SJSA1 (cell line): ENCODE measurements around the gene STK40. TPM values are rescaled to one million over a fixed set of nuclear protein-coding genes. Genes with fewer than 3 reads are reported as not detected.

Experiments used
- DNase-seq, 2 experiments: peaks; one replicate each; pipeline ENCODE4 v3.0.0-alpha.2; 2015 to 2020; ENCODE audit warnings: low spot score in 2 of 2, low read depth in 1 of 2
- H3K27ac ChIP-seq: fragments of 250-450 bp; sonication (Bioruptor Pico); 2 replicates; pipeline ENCODE4 v1.5.1; 2020; ENCODE audit warnings: mild to moderate bottlenecking, moderate library complexity
- H3K27me3 ChIP-seq: fragments of 250-450 bp; sonication (Bioruptor Pico); replicated peaks from 2 replicates; pipeline ENCODE4 v1.5.1; 2020; ENCODE audit warnings: mild to moderate bottlenecking, moderate library complexity
- H3K36me3 ChIP-seq: fragments of 250-450 bp; sonication (Bioruptor Pico); 2 replicates; pipeline ENCODE4 v1.5.1; 2020; ENCODE audit warnings: mild to moderate bottlenecking
- H3K4me1 ChIP-seq: fragments of 250-450 bp; sonication (Bioruptor Pico); replicated peaks from 2 replicates; pipeline ENCODE4 v1.6.1; 2021; ENCODE audit warnings: mild to moderate bottlenecking
- H3K4me3 ChIP-seq: fragments of 250-450 bp; sonication (Bioruptor Pico); 2 replicates; pipeline ENCODE4 v1.5.1; 2020; ENCODE audit warnings: mild to moderate bottlenecking
- H3K9me3 ChIP-seq: fragments of 250-450 bp; sonication (Bioruptor Pico); replicated peaks from 2 replicates; pipeline ENCODE4 v1.5.1; 2020; ENCODE audit warnings: mild to moderate bottlenecking
- total RNA-seq: library from RNA; depleted of rRNA; stranded (reverse); fragments of >200 nt; shearing (Covaris generic); gene quantifications from 2 replicates; pipeline ENCODE4 v1.2.3, GENCODE V29; 2014; rRNA removed

The STK40 gene
- total RNA-seq, 1 experiment from 2014 or later: 29.2 TPM

DNA sequence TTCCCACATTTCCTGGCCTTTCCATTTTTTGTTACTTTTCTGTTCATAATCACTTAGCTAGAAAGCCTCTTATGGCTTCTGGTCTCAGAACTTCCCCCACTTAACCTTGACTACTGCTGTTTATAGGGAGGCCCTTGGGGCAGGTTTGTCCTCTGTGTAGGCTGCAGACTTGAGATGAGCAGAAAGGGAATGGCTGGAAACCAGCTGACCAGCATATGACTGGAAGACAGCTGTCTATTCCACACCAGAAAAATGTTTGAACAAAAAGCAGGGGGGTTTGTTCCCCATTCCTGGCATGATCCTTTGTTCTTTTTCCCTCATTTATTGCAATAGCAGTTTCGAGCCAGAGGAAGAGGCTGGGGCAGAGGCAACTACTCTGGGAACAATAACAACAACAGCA, 84.5 kb downstream of the STK40 start:
- no peak overlapping the region for H3K27ac ChIP-seq
- no peak overlapping the region for H3K4me3 ChIP-seq
- H3K27me3 ChIP-seq: no peaks in the 10 kb centered on the region
- H3K36me3 ChIP-seq: peaks cover 84% of the 10 kb centered on the region
- no peak for DNase-seq
- peaks cover 12% of the 10 kb centered on the region for H3K4me1 ChIP-seq
- no peaks in the 10 kb centered on the region; the same call in 1 of the 2 replicates for H3K9me3 ChIP-seq

DNA sequence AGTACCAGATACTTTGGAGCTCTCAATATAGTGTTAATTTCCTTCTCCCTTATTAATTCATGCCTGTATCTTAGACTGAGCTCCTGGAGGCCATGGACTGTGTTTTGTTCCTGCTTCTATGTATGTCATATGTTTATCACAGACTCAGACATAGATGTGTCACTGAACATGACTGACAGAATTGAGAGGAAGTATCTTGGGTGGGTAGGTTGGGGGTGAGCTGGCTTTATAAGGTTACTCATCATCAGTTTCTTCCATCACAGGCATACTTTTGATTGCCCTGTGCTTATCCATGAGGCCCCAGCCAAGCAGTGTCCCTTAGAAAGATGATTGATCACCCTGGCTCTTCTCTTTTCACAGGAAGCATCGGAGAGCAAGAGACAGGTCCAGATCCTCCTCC, 85.2 kb downstream of the STK40 start:
- DNase-seq: no peak
- Histone ChIP-seq H3K27me3 (no peaks in the 10 kb centered on the region), H3K9me3 (no peaks in the 10 kb centered on the region), H3K36me3 (peaks cover 82% of the 10 kb centered on the region), H3K27ac (peak overlapping the region; percentile 28), H3K4me3 (no peak overlapping the region), H3K4me1 (peaks cover 8% of the 10 kb centered on the region)

GRCh38 chr1:36298640-36299039, 87.1 kb downstream of the STK40 start:
- Histone ChIP-seq H3K4me3 (no peak overlapping the region), H3K36me3 (peaks cover 92% of the 10 kb centered on the region), H3K9me3 (no peaks in the 10 kb centered on the region), H3K27me3 (no peaks in the 10 kb centered on the region), H3K4me1 (peaks cover 8% of the 10 kb centered on the region), H3K27ac (no peak overlapping the region)
- no peak for DNase-seq

- Histone ChIP-seq H3K4me1 (peaks cover 8% of the 10 kb centered on the region), H3K4me3 (no peak overlapping the region), H3K27me3 (no peaks in the 10 kb centered on the region), H3K36me3 (peaks cover 92% of the 10 kb centered on the region), H3K27ac (no peak overlapping the region), H3K9me3 (no peaks in the 10 kb centered on the region)
- DNase-seq: no peak
These were observed 88.7 kb downstream of the STK40 start for GRCh38 chr1:36297062-36297461.

DNA sequence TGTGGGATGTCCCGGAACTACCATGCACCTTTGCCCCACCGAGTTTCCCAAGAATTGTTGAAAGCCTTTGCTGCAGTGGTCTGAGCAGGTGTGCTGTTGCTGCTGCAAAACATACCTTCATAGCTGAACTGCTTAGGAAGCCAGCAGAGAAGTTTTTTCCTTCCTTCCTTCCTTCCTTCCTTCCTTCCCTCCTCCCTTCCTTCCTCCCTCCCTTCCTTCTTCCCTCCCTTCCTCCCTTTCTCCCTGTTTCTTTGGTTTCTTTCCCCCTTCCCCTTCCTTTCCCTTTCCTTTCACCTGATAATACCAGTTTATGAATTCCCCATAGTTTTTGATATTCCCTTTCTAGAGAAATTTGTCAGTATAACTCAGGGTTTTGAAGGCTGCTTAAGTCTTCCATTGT, 90.3 kb downstream of the STK40 start:
- Histone ChIP-seq H3K9me3 (no peaks in the 10 kb centered on the region), H3K4me3 (no peak overlapping the region), H3K27me3 (no peaks in the 10 kb centered on the region), H3K36me3 (peaks cover 92% of the 10 kb centered on the region), H3K4me1 (peaks cover 8% of the 10 kb centered on the region), H3K27ac (no peak overlapping the region)
- DNase-seq: no peak

Other genes starting within 250 kb of the STK40 start
- gene TRAPPC3, start 236.4 kb downstream of the STK40 start, total RNA-seq: 134 and 167 TPM in 2 replicates
- gene MAP7D1, start 229.8 kb downstream of the STK40 start, total RNA-seq: 191 and 218 TPM in 2 replicates
- 61.6 and 66.1 TPM in 2 replicates for gene THRAP3, start 161.5 kb downstream of the STK40 start, total RNA-seq
- 0.78 and 1.5 TPM in 2 replicates for gene SH3D21, start 79.6 kb downstream of the STK40 start, total RNA-seq
- gene EVA1B, start 62.3 kb downstream of the STK40 start, total RNA-seq: 103 and 159 TPM in 2 replicates
- gene LSM10, start 12.0 kb upstream of the STK40 start, total RNA-seq: 3.4 and 6.4 TPM in 2 replicates
- gene OSCP1, start 64.5 kb upstream of the STK40 start, total RNA-seq: 1.5 and 6.5 TPM in 2 replicates
- gene MRPS15, start 78.5 kb upstream of the STK40 start, total RNA-seq: 63.1 and 95.8 TPM in 2 replicates
- gene CSF3R, start 97.0 kb upstream of the STK40 start, total RNA-seq: not detected in 2 replicates